Measurements from ENCODE around the gene RARRES2. TPM values are rescaled to one million over a fixed set of nuclear protein-coding genes. Genes with fewer than 3 reads are reported as not detected.
A peak's percentile ranks its signal among the peaks of the same experiment; 100 is the strongest.
"Not testable (repeated sequence)": the region's sequence is repeated elsewhere in the genome, so short reads cannot be mapped to it uniquely, and the experiment has no call there.

The RARRES2 gene
- total RNA-seq, 1 experiment from 2014 or later, result not detected

DNA sequence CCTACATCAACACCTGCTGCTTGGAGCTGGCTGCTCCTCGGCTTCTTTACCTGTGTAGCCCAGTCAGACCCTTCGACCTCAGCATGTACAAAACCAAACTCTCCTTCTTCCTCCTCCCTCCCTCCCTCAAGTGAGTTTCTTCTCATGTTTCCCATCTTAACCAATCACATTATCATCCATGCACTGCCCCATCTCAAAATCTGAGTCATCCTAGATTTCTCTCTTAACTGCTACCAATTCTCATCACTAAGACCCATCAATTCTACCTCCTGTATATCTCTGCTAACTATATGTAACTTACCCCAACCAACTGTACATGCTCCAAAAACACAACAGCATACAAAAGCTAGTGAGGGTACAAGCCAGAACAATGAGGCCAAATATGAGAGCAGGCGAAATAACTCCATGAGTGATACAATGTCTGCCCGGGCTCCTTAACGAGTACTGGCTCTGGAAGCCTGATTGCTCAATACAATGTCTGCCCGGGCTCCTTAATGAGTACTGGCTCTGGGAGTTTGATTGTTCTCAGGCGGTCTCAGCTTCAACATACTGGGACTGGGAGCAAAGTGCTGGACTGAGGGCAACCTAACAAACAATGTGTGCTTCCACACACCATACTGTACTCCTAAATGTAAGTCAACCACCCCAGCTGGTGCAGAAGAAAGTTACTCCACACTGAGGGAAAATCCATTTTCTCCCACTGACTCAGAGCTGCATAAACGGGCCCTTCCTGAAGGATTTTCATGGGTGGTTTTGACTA is 36.8 kb downstream of the RARRES2 start:
- H3K9me3 ChIP-seq (ENCODE audit: insufficient read depth, low read depth); H3K27ac ChIP-seq; POLR2A ChIA-PET (ENCODE audit: unreplicated experiment); H3K4me3 ChIP-seq; H3K27me3 ChIP-seq (ENCODE audit: insufficient read depth, low read depth); H3K4me2 ChIP-seq; CTCF ChIA-PET; DNase-seq; BruUV-seq (replicated peaks); H3K9me2 ChIP-seq (ENCODE audit: insufficient read depth); H3K36me3 ChIP-seq (ENCODE audit: low read depth); intact Hi-C loops (cut with micrococcal nuclease; ENCODE audit: unreplicated experiment); H2AFZ ChIP-seq; H4K20me1 ChIP-seq (ENCODE audit: insufficient read depth): not testable (repeated sequence)
- H3F3A ChIP-seq (ENCODE audit: insufficient read depth, low read depth), result peaks cover 28% of the 10 kb centered on the region
- peaks cover 36% of the 10 kb centered on the region for H3K79me2 ChIP-seq (ENCODE audit: low read depth)
- H3K4me1 ChIP-seq (replicated peaks; ENCODE audit: insufficient read depth), result peaks cover 59% of the 10 kb centered on the region

DNA sequence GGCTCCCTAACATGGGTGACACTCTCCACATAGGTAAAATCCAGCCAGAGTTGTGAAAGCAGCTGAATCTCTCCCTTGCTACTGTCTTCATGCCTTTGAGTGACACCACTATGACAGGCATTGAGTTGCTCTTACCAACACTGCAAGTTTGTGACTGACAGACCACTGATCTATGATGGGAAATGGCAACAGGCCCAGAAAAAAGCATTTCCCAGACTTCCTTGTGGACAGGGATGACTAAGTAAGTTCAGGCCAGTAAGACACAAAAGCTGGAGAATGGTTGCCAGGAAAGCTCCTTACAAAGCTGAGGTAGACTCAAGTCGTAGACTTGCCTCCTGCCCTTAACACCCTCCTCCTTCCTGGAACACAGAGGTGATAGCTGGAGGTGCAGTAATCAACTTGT is 38.5 kb downstream of the RARRES2 start:
- peaks cover 41% of the 10 kb centered on the region for H3K4me1 ChIP-seq (replicated peaks; ENCODE audit: insufficient read depth)
- peak; percentile 32 to 73 for DNase-seq
- H3K4me2 ChIP-seq; H3K4me3 ChIP-seq; BruUV-seq (replicated peaks); H4K20me1 ChIP-seq (ENCODE audit: insufficient read depth); intact Hi-C loops (cut with micrococcal nuclease; ENCODE audit: unreplicated experiment); H3K9me3 ChIP-seq (ENCODE audit: insufficient read depth, low read depth); H3K9me2 ChIP-seq (ENCODE audit: insufficient read depth); H2AFZ ChIP-seq; CTCF ChIA-PET; H3K27me3 ChIP-seq (ENCODE audit: insufficient read depth, low read depth); H3K36me3 ChIP-seq (ENCODE audit: low read depth): not testable (repeated sequence)
- peak overlapping the region; percentile 18; the same call in 1 of the 2 replicates for H3K27ac ChIP-seq
- POLR2A ChIA-PET (ENCODE audit: unreplicated experiment), result interaction anchor here (0.5 kb wide), 1 partner anchor 75 kb away, joined by 4 read pairs; no protein-coding TSS in a partner anchor
- H3K79me2 ChIP-seq (ENCODE audit: low read depth), result peaks cover 27% of the 10 kb centered on the region
- H3F3A ChIP-seq (ENCODE audit: insufficient read depth, low read depth), result peaks cover 13% of the 10 kb centered on the region

- BruUV-seq (replicated peaks); H3F3A ChIP-seq (ENCODE audit: insufficient read depth, low read depth); H3K4me1 ChIP-seq (replicated peaks; ENCODE audit: insufficient read depth); DNase-seq; H3K9me3 ChIP-seq (ENCODE audit: insufficient read depth, low read depth); H4K20me1 ChIP-seq (ENCODE audit: insufficient read depth); H3K27ac ChIP-seq; H3K4me2 ChIP-seq; H3K9me2 ChIP-seq (ENCODE audit: insufficient read depth); intact Hi-C loops (cut with micrococcal nuclease; ENCODE audit: unreplicated experiment); H3K27me3 ChIP-seq (ENCODE audit: insufficient read depth, low read depth); H3K36me3 ChIP-seq (ENCODE audit: low read depth); H3K4me3 ChIP-seq; POLR2A ChIA-PET (ENCODE audit: unreplicated experiment); H3K79me2 ChIP-seq (ENCODE audit: low read depth); CTCF ChIA-PET; H2AFZ ChIP-seq: not testable (repeated sequence)
These were observed 43.5 kb downstream of the RARRES2 start for GRCh38 chr7:150297978-150298377.

- CTCF ChIA-PET; H3K9me2 ChIP-seq (ENCODE audit: insufficient read depth); H2AFZ ChIP-seq; H3K79me2 ChIP-seq (ENCODE audit: low read depth); H3K9me3 ChIP-seq (ENCODE audit: insufficient read depth, low read depth); H3F3A ChIP-seq (ENCODE audit: insufficient read depth, low read depth); H3K4me2 ChIP-seq; BruUV-seq (replicated peaks); H3K4me1 ChIP-seq (replicated peaks; ENCODE audit: insufficient read depth); intact Hi-C loops (cut with micrococcal nuclease; ENCODE audit: unreplicated experiment); POLR2A ChIA-PET (ENCODE audit: unreplicated experiment); DNase-seq; H3K27me3 ChIP-seq (ENCODE audit: insufficient read depth, low read depth); H3K36me3 ChIP-seq (ENCODE audit: low read depth); H3K27ac ChIP-seq; H4K20me1 ChIP-seq (ENCODE audit: insufficient read depth); H3K4me3 ChIP-seq: not testable (repeated sequence)
These were observed 44.6 kb downstream of the RARRES2 start for GRCh38 chr7:150296802-150297201.

GRCh38 chr7:150295614-150296013 is 45.8 kb downstream of the RARRES2 start:
- H3K4me3 ChIP-seq; H3K27ac ChIP-seq; H3F3A ChIP-seq (ENCODE audit: insufficient read depth, low read depth); H2AFZ ChIP-seq; H3K27me3 ChIP-seq (ENCODE audit: insufficient read depth, low read depth); H3K9me3 ChIP-seq (ENCODE audit: insufficient read depth, low read depth); intact Hi-C loops (cut with micrococcal nuclease; ENCODE audit: unreplicated experiment); H3K79me2 ChIP-seq (ENCODE audit: low read depth); POLR2A ChIA-PET (ENCODE audit: unreplicated experiment); BruUV-seq (replicated peaks); H4K20me1 ChIP-seq (ENCODE audit: insufficient read depth); H3K4me2 ChIP-seq; H3K36me3 ChIP-seq (ENCODE audit: low read depth); H3K9me2 ChIP-seq (ENCODE audit: insufficient read depth); H3K4me1 ChIP-seq (replicated peaks; ENCODE audit: insufficient read depth); DNase-seq; CTCF ChIA-PET: not testable (repeated sequence)

DNA sequence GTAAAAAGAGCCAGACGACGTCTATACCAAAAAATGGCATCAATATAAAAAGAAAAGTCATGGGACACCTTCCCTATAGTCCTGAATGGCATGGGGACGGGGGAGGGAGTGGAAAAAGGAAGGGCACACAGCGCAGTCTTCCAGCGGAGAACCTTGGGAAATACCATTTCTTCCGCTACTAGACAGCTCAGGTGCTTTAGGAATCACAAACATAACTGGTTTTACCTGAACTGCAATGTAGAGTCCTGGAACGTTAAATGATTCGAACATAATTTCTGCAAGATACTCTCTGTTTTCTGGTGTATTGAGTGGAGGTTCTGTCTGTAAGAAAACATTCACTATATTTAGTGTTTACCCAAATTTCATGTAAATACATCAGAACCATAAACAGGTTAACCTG is 46.4 kb downstream of the RARRES2 start:
- H3K9me2 ChIP-seq (ENCODE audit: insufficient read depth); H3F3A ChIP-seq (ENCODE audit: insufficient read depth, low read depth); H2AFZ ChIP-seq; BruUV-seq (replicated peaks); H3K36me3 ChIP-seq (ENCODE audit: low read depth); POLR2A ChIA-PET (ENCODE audit: unreplicated experiment); intact Hi-C loops (cut with micrococcal nuclease; ENCODE audit: unreplicated experiment); H3K27ac ChIP-seq; DNase-seq; H3K4me1 ChIP-seq (replicated peaks; ENCODE audit: insufficient read depth); H3K4me3 ChIP-seq; H3K4me2 ChIP-seq; H3K9me3 ChIP-seq (ENCODE audit: insufficient read depth, low read depth); CTCF ChIA-PET; H3K79me2 ChIP-seq (ENCODE audit: low read depth); H4K20me1 ChIP-seq (ENCODE audit: insufficient read depth); H3K27me3 ChIP-seq (ENCODE audit: insufficient read depth, low read depth): not testable (repeated sequence)

- intact Hi-C loops (cut with micrococcal nuclease; ENCODE audit: unreplicated experiment), result not testable (repeated sequence)
These were observed 51.1 kb downstream of the RARRES2 start for GRCh38 chr7:150290317-150290716.

More at GRCh38 chr7:150290317-150290716, 51.1 kb downstream of the RARRES2 start:
- H3K27ac ChIP-seq; H4K20me1 ChIP-seq (ENCODE audit: insufficient read depth); CTCF ChIA-PET; H3F3A ChIP-seq (ENCODE audit: insufficient read depth, low read depth); DNase-seq; H3K4me3 ChIP-seq; H3K9me2 ChIP-seq (ENCODE audit: insufficient read depth); H3K79me2 ChIP-seq (ENCODE audit: low read depth); H3K36me3 ChIP-seq (ENCODE audit: low read depth); H3K4me2 ChIP-seq; H2AFZ ChIP-seq; POLR2A ChIA-PET (ENCODE audit: unreplicated experiment); H3K9me3 ChIP-seq (ENCODE audit: insufficient read depth, low read depth); H3K4me1 ChIP-seq (replicated peaks; ENCODE audit: insufficient read depth); H3K27me3 ChIP-seq (ENCODE audit: insufficient read depth, low read depth); BruUV-seq (replicated peaks): not testable (repeated sequence)

Measured in PC-9 (cell line).